SK-N-SH treated with all-trans-retinoic acid at 6 μM for 48 hours (cell line): ENCODE data around the gene ST3GAL6.

Experiments used
- ATAC-seq: fragments of 200-7000 bp; cut with Tn5 transposase; 3 replicates; pipeline ENCODE4 v1.9.1; 2020; ENCODE audit warnings: mild to moderate bottlenecking, moderate library complexity
- ARNTL ChIP-seq: fragments of 450-650 bp; formaldehyde crosslinking; IDR thresholded peaks from 2 replicates; pipeline ENCODE4 v1.5.0; 2020; ENCODE audit warnings: low read depth, mild to moderate bottlenecking, moderate library complexity, borderline replicate concordance
- BACH2 ChIP-seq: fragments of 250-450 bp; sonication (Bioruptor Pico); IDR thresholded peaks from 2 replicates; pipeline ENCODE4 v1.9.0; 2021; ENCODE audit warnings: mild to moderate bottlenecking, borderline replicate concordance
- CSDC2 ChIP-seq: fragments of 250-450 bp; sonication (Bioruptor Pico); IDR thresholded peaks from 2 replicates; pipeline ENCODE4 v1.5.0; 2020; ENCODE audit warnings: mild to moderate bottlenecking, moderate library complexity
- ISL1 ChIP-seq: fragments of 250-450 bp; sonication (Bioruptor Pico); IDR thresholded peaks from 2 replicates; pipeline ENCODE4 v2.1.2; 2022; ENCODE audit warnings: mild to moderate bottlenecking, moderate library complexity
- PPARA ChIP-seq: fragments of 250-450 bp; sonication (Bioruptor Pico); IDR thresholded peaks from 2 replicates; pipeline ENCODE4 v1.5.0; 2020; ENCODE audit warnings: mild to moderate bottlenecking, borderline replicate concordance
- RARB ChIP-seq: fragments of 250-450 bp; sonication (Bioruptor Pico); IDR thresholded peaks from 2 replicates; pipeline ENCODE4 v1.8.0; 2021; ENCODE audit warnings: mild to moderate bottlenecking, moderate library complexity
- SNAI2 ChIP-seq: fragments of 250-450 bp; sonication (Bioruptor Pico); IDR thresholded peaks from 2 replicates; pipeline ENCODE4 v1.5.0; 2020; ENCODE audit warnings: mild to moderate bottlenecking, moderate library complexity
- TCF4 ChIP-seq: fragments of 250-450 bp; sonication (Bioruptor Pico); IDR thresholded peaks from 2 replicates; pipeline ENCODE4 v1.8.0; 2021; ENCODE audit warnings: mild to moderate bottlenecking, moderate library complexity, borderline replicate concordance
- TOX ChIP-seq: fragments of 250-450 bp; sonication (Bioruptor Pico); IDR thresholded peaks from 2 replicates; pipeline ENCODE4 v1.8.0; 2021; ENCODE audit warnings: mild to moderate bottlenecking, moderate library complexity, borderline replicate concordance
- TSHZ2 ChIP-seq: fragments of 250-450 bp; sonication (Bioruptor Pico); IDR thresholded peaks from 2 replicates; pipeline ENCODE4 v1.5.0; 2020; ENCODE audit warnings: mild to moderate bottlenecking, moderate library complexity
- ZC3H10 ChIP-seq: fragments of 250-450 bp; sonication (Bioruptor Pico); IDR thresholded peaks from 2 replicates; pipeline ENCODE4 v1.5.1; 2021; ENCODE audit warnings: mild to moderate bottlenecking, moderate library complexity
- ZFP3 ChIP-seq: fragments of 250-450 bp; sonication (Bioruptor Pico); IDR thresholded peaks from 2 replicates; pipeline ENCODE4 v1.5.0; 2020; ENCODE audit warnings: mild to moderate bottlenecking, moderate library complexity
- ZFP30 ChIP-seq: fragments of 450-650 bp; formaldehyde crosslinking; IDR thresholded peaks from 2 replicates; pipeline ENCODE4 v1.5.0; 2022; ENCODE audit warnings: mild to moderate bottlenecking, moderate library complexity
- ZNF565 ChIP-seq: fragments of 450-650 bp; formaldehyde crosslinking; conservative IDR thresholded peaks from 2 replicates; pipeline ENCODE4 v1.5.0; 2020; ENCODE audit warnings: low read depth, mild to moderate bottlenecking, moderate library complexity
- ZNF70 ChIP-seq: fragments of 450-650 bp; formaldehyde crosslinking; IDR thresholded peaks from 2 replicates; pipeline ENCODE4 v1.5.0; 2020; ENCODE audit warnings: mild to moderate bottlenecking, moderate library complexity
- ZNF8 ChIP-seq: fragments of 450-650 bp; formaldehyde crosslinking; IDR thresholded peaks from 2 replicates; pipeline ENCODE4 v1.5.0; 2020; ENCODE audit warnings: mild to moderate bottlenecking, moderate library complexity
- TF ChIP-seq, protein P1 (sequence below): fragments of 250-450 bp; sonication (Bioruptor Pico); IDR thresholded peaks from 2 replicates; pipeline ENCODE4 v1.8.0; 2020; ENCODE audit warnings: mild to moderate bottlenecking, moderate library complexity, borderline replicate concordance
- TF ChIP-seq, protein P2 (sequence below): fragments of 250-450 bp; sonication (Bioruptor Pico); IDR thresholded peaks from 2 replicates; pipeline ENCODE4 v1.5.1; 2020; ENCODE audit warnings: low read depth, mild to moderate bottlenecking, moderate library complexity
- TF ChIP-seq, protein P3 (sequence below): fragments of 250-450 bp; sonication (Bioruptor Pico); IDR thresholded peaks from 2 replicates; pipeline ENCODE4 v1.5.1; 2021; ENCODE audit warnings: mild to moderate bottlenecking, moderate library complexity
- TF ChIP-seq, protein P4 (sequence below): fragments of 250-450 bp; sonication (Bioruptor Pico); IDR thresholded peaks from 2 replicates; pipeline ENCODE4 v1.8.0; 2021; ENCODE audit warnings: low read depth, mild to moderate bottlenecking, moderate library complexity, borderline replicate concordance

The ST3GAL6 gene

DNA sequence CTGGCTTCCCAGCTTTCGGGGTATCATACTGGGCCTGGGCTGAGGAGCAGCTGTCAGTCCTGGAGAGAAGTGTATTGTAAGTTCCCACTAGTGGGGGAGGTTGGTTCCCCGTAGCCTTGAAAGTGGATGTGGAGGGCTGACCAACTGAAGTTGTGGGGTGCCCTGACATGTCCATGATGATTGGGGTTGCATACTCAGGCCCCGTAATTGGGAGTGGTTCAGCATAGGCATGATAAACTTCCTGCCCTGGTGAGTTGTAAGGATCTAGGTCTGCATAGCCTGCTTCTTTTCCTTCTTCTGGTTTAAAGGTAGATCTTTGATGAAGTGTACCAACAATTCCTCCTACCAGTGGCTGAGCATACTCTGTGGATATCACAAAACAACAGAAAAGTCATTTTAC lies 36.3 kb downstream of the ST3GAL6 start:
- ATAC-seq: peak; percentile 33; the same call in 2 of the 3 replicates
- TF ChIP-seq, protein P1, sequence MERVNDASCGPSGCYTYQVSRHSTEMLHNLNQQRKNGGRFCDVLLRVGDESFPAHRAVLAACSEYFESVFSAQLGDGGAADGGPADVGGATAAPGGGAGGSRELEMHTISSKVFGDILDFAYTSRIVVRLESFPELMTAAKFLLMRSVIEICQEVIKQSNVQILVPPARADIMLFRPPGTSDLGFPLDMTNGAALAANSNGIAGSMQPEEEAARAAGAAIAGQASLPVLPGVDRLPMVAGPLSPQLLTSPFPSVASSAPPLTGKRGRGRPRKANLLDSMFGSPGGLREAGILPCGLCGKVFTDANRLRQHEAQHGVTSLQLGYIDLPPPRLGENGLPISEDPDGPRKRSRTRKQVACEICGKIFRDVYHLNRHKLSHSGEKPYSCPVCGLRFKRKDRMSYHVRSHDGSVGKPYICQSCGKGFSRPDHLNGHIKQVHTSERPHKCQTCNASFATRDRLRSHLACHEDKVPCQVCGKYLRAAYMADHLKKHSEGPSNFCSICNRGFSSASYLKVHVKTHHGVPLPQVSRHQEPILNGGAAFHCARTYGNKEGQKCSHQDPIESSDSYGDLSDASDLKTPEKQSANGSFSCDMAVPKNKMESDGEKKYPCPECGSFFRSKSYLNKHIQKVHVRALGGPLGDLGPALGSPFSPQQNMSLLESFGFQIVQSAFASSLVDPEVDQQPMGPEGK (CRISPR knock-in tag): no peak
- TF ChIP-seq ZC3H10 (CRISPR knock-in tag) (no peak), TCF4 (CRISPR knock-in tag) (no peak), ZNF70 (CRISPR knock-in tag) (no peak), ZFP3 (CRISPR knock-in tag) (no peak), BACH2 (no peak), TOX (CRISPR knock-in tag) (no peak), ARNTL (CRISPR knock-in tag) (no peak), ZFP30 (CRISPR knock-in tag) (no peak), PPARA (CRISPR knock-in tag) (no peak), TSHZ2 (CRISPR knock-in tag) (no peak), CSDC2 (CRISPR knock-in tag) (no peak), RARB (no peak), SNAI2 (CRISPR knock-in tag) (no peak), ZNF565 (CRISPR knock-in tag) (no peak)
- TF ChIP-seq, protein P2, sequence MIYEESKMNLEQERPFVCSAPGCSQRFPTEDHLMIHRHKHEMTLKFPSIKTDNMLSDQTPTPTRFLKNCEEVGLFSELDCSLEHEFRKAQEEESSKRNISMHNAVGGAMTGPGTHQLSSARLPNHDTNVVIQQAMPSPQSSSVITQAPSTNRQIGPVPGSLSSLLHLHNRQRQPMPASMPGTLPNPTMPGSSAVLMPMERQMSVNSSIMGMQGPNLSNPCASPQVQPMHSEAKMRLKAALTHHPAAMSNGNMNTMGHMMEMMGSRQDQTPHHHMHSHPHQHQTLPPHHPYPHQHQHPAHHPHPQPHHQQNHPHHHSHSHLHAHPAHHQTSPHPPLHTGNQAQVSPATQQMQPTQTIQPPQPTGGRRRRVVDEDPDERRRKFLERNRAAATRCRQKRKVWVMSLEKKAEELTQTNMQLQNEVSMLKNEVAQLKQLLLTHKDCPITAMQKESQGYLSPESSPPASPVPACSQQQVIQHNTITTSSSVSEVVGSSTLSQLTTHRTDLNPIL (CRISPR knock-in tag): no peak
- TF ChIP-seq, protein P3, sequence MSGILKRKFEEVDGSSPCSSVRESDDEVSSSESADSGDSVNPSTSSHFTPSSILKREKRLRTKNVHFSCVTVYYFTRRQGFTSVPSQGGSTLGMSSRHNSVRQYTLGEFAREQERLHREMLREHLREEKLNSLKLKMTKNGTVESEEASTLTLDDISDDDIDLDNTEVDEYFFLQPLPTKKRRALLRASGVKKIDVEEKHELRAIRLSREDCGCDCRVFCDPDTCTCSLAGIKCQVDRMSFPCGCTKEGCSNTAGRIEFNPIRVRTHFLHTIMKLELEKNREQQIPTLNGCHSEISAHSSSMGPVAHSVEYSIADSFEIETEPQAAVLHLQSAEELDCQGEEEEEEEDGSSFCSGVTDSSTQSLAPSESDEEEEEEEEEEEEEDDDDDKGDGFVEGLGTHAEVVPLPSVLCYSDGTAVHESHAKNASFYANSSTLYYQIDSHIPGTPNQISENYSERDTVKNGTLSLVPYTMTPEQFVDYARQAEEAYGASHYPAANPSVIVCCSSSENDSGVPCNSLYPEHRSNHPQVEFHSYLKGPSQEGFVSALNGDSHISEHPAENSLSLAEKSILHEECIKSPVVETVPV (CRISPR knock-in tag): no peak
- TF ChIP-seq, protein P4, sequence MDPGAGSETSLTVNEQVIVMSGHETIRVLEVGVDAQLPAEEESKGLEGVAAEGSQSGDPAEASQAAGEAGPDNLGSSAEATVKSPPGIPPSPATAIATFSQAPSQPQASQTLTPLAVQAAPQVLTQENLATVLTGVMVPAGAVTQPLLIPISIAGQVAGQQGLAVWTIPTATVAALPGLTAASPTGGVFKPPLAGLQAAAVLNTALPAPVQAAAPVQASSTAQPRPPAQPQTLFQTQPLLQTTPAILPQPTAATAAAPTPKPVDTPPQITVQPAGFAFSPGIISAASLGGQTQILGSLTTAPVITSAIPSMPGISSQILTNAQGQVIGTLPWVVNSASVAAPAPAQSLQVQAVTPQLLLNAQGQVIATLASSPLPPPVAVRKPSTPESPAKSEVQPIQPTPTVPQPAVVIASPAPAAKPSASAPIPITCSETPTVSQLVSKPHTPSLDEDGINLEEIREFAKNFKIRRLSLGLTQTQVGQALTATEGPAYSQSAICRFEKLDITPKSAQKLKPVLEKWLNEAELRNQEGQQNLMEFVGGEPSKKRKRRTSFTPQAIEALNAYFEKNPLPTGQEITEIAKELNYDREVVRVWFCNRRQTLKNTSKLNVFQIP (CRISPR knock-in tag): no peak

GRCh38 chr3:98800401-98800800 lies 37.3 kb downstream of the ST3GAL6 start:
- TF ChIP-seq, protein P4 (CRISPR knock-in tag): no peak
- TF ChIP-seq ISL1 (no peak), TCF4 (CRISPR knock-in tag) (no peak), PPARA (CRISPR knock-in tag) (no peak), SNAI2 (CRISPR knock-in tag) (no peak), CSDC2 (CRISPR knock-in tag) (no peak), ZNF8 (CRISPR knock-in tag) (no peak)
- TF ChIP-seq, protein P3 (CRISPR knock-in tag): no peak
- peak; percentile 23; the same call in 2 of the 3 replicates for ATAC-seq
